ENCODE measurements around the gene TXNRD2. TPM values are rescaled to one million over a fixed set of nuclear protein-coding genes. Genes with fewer than 3 reads are reported as not detected.

The TXNRD2 gene
- polyA plus RNA-seq, 1 donor from 2014 or later = 4.1 TPM

GRCh38 chr22:19891317-19892256 lies 50.0 kb downstream of the TXNRD2 start:
- no peak overlapping the region for H3K27ac ChIP-seq (ENCODE audit: low read length)
- H3K79me2 ChIP-seq (replicated peaks; ENCODE audit: insufficient read depth, low read length) = no peaks in the 10 kb centered on the region
- H4K20me1 ChIP-seq (ENCODE audit: insufficient read depth) = no peaks in the 10 kb centered on the region
- H3F3A ChIP-seq (ENCODE audit: insufficient read depth, low read length, poor library complexity, severe bottlenecking) = no peaks in the 10 kb centered on the region
- no peaks in the 10 kb centered on the region for H3K36me3 ChIP-seq (ENCODE audit: insufficient read depth, low read length)
- H3K9me2 ChIP-seq (ENCODE audit: insufficient read depth, low read length) = no peaks in the 10 kb centered on the region
- TF ChIP-seq RAD21 (conservative IDR thresholded peaks at IDR 0.05) = no peak
- H3K9ac ChIP-seq (ENCODE audit: low read length) = no peak overlapping the region
- peak overlapping the region; percentile 16 for H3K4me3 ChIP-seq (ENCODE audit: low read length)
- no peak overlapping the region for H3K4me2 ChIP-seq (ENCODE audit: low read length)
- H3K27me3 ChIP-seq (ENCODE audit: insufficient read depth, low read depth, low read length) = no peaks in the 10 kb centered on the region
- H2AFZ ChIP-seq (ENCODE audit: low read depth, low read length) = no peak overlapping the region
- H3K9me3 ChIP-seq (ENCODE audit: low read length) = no peaks in the 10 kb centered on the region

- H3K4me2 ChIP-seq (ENCODE audit: low read length) = no peak overlapping the region
- no peaks in the 10 kb centered on the region for H3K9me2 ChIP-seq (ENCODE audit: insufficient read depth, low read length)
- no peak overlapping the region for H3K4me3 ChIP-seq (ENCODE audit: low read length)
- no peaks in the 10 kb centered on the region for H3K36me3 ChIP-seq (ENCODE audit: insufficient read depth, low read length)
- no peaks in the 10 kb centered on the region for H3K9me3 ChIP-seq (ENCODE audit: low read length)
- no peak for TF ChIP-seq CTCF (IDR thresholded peaks at IDR 0.05; ENCODE audit: poor library complexity, severe bottlenecking)
- no peak for TF ChIP-seq RAD21 (conservative IDR thresholded peaks at IDR 0.05)
- no peak for TF ChIP-seq EZH2 (IDR thresholded peaks at IDR 0.05; ENCODE audit: borderline replicate concordance, insufficient read depth, low read length, poor library complexity, severe bottlenecking)
- TF ChIP-seq EP300 (conservative IDR thresholded peaks at IDR 0.05; ENCODE audit: poor library complexity, severe bottlenecking) = no peak
- no peak for TF ChIP-seq REST (IDR thresholded peaks at IDR 0.05; ENCODE audit: borderline replicate concordance)
- no peak for TF ChIP-seq POLR2AphosphoS5 (IDR thresholded peaks at IDR 0.05)
- no peak for TF ChIP-seq TAF1 (IDR thresholded peaks at IDR 0.05; ENCODE audit: low read depth)
- no peaks in the 10 kb centered on the region for H3F3A ChIP-seq (ENCODE audit: insufficient read depth, low read length, poor library complexity, severe bottlenecking)
- H3K27ac ChIP-seq (ENCODE audit: low read length) = no peak overlapping the region
- no peaks in the 10 kb centered on the region for H3K27me3 ChIP-seq (ENCODE audit: insufficient read depth, low read depth, low read length)
- H2AFZ ChIP-seq (ENCODE audit: low read depth, low read length) = no peak overlapping the region
- H3K9ac ChIP-seq (ENCODE audit: low read length) = no peak overlapping the region
- H4K20me1 ChIP-seq (ENCODE audit: insufficient read depth) = no peaks in the 10 kb centered on the region
- H3K79me2 ChIP-seq (replicated peaks; ENCODE audit: insufficient read depth, low read length) = no peaks in the 10 kb centered on the region
These were observed 50.9 kb downstream of the TXNRD2 start for GRCh38 chr22:19890502-19891316.
